Astrocyte (in vitro differentiated cells and primary cell): ENCODE data around the gene C1R.

Experiments used
- EZH2 ChIP-seq: IDR thresholded peaks from 2 replicates; pipeline ENCODE4 v1.6.1; 2012; ENCODE audit warnings: mild to moderate bottlenecking, low read length, inconsistent platforms; ENCODE audit not compliant: insufficient read depth
- TF ChIP-seq, protein P1 (sequence below): IDR thresholded peaks from 2 replicates; pipeline ENCODE4 v1.5.1; 2011; ENCODE audit warnings: low read depth, mild to moderate bottlenecking, inconsistent platforms, low read length, moderate library complexity; ENCODE audit not compliant: insufficient read depth

DNA sequence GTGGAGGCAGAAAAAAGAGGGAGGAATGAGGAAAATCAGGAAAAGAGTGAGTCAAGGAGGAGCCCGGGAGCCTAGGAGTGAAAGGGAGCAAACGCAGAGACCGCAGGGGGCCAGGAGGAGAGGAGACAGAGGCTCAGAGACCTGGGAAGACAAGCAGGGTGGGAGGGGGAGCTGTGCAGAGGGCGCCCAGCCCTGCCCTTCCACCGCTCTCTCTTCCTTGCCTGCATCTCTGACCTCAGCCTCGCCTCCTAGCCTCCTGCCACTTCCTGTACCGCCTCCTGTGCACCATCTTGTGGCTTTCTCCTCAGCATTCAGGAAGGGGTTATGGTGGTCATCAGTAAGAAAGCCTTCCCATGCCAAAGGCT lies 39.2 kb upstream of the C1R start:
- TF ChIP-seq, protein P1, sequence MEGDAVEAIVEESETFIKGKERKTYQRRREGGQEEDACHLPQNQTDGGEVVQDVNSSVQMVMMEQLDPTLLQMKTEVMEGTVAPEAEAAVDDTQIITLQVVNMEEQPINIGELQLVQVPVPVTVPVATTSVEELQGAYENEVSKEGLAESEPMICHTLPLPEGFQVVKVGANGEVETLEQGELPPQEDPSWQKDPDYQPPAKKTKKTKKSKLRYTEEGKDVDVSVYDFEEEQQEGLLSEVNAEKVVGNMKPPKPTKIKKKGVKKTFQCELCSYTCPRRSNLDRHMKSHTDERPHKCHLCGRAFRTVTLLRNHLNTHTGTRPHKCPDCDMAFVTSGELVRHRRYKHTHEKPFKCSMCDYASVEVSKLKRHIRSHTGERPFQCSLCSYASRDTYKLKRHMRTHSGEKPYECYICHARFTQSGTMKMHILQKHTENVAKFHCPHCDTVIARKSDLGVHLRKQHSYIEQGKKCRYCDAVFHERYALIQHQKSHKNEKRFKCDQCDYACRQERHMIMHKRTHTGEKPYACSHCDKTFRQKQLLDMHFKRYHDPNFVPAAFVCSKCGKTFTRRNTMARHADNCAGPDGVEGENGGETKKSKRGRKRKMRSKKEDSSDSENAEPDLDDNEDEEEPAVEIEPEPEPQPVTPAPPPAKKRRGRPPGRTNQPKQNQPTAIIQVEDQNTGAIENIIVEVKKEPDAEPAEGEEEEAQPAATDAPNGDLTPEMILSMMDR, result no peak
- no peak for TF ChIP-seq EZH2
